ENCODE measurements around the gene RIN3.
"Not testable (repeated sequence)": the region's sequence is repeated elsewhere in the genome, so short reads cannot be mapped to it uniquely, and the experiment has no call there.

The RIN3 gene

DNA sequence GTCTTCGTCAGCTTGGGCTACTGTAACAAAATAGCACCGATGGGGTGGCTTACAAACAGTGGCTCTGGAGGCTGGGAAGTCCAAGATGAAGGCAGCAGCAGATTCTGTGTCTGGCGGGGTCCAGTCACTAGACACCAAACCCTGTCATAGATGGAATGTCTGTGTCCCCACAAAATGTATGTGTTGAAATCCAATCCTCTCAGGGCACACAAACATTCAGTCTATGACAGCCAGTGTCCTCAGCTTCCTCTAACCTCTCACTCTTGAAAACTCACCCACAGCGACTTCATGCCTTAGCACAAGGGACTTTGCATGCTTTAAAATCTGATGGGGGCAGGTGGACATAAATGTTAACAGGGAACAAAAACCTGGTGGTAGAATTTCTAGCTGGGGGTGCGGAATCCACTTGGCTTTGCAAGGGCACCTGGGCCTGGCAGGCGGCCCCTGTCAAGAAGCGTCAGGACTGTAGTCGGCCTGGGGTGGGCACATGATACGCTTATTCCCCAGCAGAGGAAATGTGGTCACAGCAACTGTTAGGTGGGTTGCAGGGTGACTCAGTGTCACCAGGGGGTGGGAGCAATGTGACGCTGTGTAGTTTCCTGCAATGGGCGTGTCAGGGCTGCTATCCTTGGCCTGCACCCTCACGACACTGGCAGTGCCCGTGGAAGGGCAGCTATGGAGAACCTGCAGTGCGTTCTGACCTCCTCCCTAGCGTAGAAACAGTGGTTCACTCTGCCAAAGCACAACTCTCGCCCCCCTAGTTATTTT lies 17.7 kb downstream of the RIN3 start:
- peak; percentile 37 for DNase-seq

DNA sequence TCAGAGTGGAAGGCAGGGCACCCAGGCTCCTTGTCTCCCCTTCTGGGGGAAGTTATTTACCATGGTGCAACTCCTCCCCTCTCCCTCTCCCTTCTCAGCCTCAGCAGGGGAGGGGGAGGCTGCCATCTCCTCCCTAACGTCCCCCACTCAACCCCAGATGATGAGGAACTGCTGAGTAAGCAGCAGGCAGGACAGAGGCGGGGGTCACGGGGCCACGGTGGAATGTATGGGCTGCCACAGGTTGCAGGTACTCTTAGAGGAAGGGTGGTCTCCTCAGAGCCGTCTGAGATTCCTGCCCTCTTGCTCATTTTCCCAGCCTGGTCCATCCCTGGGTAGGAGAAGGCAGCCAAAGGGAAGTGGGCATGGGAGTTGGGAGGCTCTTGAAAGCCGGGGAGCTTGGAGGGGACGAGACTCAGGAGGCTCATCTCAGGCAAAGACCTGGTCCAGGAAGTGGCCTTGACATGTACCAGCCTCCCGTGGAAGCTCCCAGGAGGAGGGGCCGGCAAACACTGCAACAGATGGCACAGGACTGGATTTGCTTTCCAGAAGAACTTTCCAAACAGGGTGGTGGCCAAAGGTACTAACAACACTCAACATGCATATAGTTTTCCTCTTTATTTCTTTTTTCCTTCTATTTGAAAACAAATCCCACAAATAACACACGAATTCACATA lies 19.0 kb downstream of the RIN3 start:
- no peak for DNase-seq

DNA sequence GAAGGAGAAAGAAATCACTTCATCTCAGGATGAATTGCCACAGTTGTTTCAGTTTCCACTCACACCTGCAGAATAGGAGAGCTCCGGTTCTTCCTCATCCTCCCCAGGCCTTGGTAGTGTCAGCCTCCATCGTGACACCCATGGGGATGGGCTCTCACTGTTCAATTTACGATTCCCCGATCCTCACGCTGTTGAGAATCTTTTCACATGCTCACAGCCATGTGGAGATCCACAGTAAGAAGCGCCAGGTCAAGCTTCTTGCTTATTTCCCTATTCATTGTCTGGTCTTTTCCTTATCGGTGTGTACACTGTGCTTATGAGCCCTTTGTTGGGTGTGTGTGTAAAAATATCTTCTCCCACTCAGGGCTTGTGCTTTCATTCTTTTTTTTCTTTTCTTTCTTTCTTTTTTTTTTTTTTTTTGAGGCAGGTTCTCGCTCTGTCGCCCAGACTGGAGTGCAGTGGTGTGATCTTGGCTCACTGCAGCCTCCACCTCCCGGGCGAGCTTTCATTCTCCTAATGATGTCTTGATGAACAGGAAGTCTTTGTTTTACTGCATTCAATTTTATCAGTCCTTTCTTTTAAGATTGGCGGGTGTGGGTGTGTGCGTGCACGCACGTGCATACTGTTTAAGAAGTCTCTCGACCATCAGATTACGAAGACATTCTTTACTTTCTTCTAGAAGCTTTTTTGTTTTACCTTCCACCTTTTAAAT lies 21.5 kb downstream of the RIN3 start:
- DNase-seq: no peak

DNA sequence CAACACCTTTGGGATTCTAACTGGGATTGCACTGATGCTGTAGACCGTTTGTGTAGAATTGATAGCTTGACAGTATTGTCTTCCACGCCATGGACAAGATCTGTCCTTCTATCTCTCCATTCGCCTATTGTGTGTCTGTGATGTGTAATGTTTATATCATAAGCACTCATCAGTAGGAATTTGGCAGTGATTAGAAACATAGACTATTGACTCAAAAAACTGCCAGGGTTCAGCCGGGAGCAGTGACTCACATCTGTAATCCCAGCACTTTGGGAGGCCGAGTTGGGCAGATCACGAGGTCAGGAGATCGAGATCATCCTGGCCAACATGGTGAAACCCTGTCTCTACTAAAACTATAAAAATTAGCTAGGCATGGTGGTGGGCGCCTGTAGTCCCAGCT lies 22.6 kb downstream of the RIN3 start:
- DNase-seq: not testable (repeated sequence)

DNA sequence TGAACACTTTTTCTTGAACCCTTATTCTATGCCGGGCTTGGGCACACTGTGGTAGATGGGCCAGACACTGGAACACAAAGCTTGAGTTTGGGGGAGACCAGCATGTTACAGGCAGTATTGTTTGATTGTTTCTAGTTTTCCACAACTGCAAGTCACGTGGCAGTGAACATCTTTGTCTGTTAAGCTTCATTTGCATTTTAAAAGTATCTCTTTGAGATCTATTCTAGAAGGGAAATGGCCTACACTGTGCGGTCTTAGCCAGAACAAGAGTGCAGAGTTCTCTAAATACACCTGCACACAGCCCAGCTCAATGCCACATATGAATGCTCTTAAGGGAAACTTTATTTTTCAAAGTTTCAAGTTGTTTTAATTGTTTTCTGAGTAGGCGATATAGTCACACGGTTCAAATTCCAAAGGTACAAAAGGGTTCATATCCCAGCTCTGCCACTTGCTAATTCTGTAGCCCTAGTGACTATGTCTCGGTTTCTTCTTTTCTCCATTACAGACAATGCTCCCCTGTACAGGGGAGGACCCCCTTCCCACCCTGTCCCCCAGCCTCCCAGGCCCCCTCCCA lies 24.9 kb downstream of the RIN3 start:
- DNase-seq: no peak

DNA sequence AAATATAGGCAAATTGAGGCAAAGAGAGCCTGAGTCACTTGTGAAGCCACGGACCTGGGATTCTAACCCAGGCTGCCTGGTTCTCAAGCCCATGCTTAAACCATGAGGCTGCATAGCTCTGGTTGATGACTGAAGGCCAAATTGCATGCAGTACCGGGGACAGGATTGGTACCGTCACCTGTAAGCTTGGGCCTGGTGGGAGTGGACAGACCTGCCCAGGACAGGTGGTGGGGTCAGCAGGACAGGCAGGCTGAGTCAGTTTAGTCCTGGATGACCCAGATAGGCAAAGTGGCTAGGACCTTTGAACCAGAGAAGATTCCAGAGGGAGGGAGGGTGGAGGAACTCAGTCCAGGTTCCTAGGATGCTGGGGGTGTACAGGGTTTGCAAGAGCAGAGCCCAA lies 25.8 kb downstream of the RIN3 start:
- DNase-seq: no peak

DNA sequence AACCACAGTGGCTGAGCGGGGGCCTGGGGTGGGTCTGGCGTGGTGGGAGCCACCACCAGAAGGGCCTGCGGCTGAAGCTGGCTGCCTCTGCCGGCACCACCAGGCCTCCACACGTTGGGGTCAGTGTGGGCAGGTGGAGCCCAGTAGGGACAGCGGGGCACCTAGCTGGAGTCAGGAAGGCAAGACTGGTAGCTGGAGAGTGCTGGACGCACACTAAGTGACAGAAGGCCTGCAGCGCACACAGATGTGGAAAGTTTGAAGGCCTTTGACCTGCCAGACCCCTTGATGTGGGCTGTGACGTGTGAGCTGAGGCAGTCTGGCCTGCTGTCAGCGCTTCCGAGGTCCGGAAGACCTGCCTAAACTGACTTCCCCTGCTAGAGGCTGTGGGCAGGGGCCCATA lies 26.3 kb downstream of the RIN3 start:
- DNase-seq: no peak

DNA sequence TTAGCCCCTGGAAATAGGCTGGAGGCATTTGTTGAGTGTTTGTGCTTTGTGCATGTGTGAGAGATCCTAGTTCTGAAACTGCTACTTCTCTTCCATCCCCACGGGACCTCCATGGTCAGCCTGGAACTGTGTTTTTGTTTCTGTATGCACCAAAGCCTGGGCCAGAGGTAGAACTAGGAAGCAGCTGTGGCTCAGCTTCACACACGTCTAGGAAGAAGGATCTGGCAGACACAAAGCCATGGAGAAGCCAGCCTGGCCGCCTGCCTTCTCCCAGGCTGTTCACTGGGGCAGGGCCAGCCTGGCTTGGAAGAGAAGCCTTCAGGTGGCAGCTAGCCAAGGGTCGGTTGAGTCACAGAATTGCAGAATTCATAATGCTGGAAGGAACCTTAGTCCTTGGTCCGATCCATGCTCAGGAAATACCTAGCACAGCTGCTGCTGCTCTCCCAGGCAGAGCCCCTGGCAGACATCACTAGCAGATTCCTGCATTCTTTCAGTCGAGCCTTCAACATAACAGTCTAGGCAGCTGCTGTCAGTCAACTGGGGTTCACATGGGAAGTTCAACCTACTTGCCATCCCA lies 27.0 kb downstream of the RIN3 start:
- no peak for DNase-seq

DNA sequence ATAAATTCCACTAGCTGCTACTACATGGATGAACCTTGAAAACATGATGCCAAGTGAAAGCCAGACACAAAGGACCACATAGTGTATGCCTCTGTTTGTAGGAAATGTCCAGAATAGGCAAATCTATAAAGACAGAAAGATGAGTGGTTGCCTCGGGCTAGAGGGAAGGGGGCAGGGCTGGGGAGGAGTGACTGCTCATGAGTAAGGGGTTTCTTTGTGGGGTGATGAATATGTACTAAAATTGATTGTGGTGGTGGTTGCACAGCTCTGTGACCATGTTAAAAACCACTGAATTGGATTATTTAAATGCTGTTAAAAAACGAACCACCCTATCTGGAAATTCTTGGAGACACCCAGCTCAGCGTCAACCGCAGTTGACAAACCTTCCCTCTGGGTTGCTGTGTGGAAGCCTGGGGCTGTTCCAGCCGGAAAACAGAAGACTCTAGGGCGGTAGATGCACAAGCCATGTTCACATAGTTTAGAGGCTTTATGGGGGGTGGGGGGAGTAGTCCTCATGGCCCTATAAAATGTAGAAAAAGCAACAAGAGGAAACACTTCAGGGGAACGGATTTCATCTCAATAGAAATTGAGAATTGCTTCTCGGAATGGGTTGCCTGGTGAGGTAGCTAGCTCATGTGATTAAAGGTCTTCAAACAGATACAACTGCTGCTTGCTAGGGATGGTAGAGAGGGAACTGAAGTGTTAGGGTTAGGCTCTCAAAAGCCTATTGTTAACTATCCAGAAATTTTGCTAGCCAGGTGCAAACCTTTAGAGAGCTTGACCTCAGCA lies 29.4 kb downstream of the RIN3 start:
- no peak for DNase-seq

DNA sequence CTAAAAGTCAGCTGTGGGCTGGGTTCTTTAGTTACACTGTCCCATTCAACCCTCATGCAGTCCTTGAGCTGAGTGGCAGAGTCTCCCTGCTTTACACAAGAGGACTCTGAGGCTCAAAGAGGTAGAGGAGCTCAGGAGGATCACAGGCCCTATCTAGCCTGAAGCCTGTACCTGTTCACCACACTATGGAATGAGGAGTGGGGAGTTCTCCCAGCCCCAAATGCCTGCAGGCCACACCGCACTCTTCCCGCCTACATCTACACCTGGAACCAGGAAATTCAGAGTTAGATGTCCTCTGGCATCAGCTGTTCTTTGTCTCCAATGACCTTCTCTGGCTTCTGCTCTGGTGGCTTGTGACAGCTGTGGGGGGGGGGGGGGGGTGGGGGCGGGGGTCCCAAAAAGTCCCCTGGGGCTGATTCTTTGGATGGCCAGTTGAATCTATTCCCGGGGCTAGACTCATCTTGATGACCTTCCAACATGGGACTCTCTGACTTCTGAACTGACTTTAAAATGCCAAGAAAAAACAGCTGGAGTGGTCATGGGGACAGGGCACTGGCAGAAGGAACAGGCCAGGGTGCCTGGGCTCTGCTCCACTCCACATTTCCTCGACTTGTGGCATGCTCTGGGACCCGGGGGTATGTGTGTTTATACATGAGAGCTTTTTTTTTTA lies 30.6 kb downstream of the RIN3 start:
- DNase-seq: no peak

DNA sequence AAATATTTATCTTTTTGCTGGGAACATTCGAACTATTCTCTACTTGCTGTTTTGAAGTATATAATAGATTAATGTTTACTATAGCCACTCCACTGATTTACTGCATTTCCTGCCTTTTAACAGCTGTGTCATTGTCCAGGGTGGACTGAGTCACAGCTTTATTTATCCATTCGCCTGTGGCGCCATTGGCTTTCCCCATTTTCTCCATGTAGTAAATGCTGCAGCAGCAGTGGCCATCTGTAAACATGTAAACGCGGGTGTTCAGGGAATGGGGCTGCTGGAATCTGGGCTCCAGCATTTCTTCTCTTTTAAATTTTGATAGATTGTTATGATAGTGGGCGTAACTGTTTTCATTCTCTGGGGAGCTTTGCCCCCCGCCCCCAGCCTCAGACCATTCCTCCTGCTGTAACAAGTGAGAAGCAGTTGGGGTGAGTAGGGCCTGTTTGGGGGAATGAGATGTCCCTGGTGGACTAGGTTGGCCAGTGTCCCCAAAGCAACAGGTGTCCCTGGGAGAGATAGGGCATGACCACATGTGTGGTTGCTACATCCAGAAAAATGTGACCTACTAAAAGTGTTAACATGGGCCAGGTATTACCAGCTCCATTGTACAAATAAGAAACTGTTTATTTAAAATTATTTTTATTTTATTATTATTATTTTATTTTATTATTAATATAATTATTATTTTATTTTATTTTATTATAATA lies 32.9 kb downstream of the RIN3 start:
- no peak for DNase-seq

DNA sequence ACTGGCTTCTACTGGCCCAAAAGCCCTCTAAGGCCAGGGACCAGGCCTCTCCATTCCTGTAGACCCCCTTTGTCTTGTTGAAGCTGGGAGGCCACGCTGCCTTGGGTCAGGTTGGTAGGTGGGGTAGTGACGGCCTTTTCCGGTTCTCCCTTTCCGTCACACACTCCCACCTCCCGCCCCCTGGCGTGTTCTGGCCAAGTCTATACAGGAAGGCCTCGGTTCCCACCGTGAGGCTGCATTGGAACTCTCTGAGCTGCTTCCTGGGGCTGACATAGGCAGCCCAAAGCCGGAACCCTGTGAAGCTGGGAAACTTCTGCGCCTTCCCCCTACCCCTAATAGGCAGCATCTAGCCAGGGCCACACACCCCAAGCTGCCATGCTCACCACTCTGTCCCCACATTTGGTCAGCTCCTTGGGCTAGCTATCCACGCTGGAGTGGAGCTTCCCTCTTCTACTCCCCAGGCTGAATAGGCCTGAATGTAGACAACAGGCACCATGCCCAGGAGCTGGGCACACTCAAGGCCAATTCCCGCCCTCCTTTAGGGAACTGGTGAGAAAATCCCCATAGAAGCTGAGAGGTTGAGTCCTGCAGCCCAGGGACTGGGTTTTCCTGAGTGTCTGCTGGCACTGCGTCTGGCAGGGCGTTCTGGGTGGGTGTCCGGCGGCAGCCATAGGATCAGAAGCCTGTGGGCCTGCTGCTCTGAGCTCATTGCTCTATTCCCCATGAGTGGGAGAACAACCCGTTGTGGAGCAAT lies 35.7 kb downstream of the RIN3 start:
- no peak for DNase-seq

DNA sequence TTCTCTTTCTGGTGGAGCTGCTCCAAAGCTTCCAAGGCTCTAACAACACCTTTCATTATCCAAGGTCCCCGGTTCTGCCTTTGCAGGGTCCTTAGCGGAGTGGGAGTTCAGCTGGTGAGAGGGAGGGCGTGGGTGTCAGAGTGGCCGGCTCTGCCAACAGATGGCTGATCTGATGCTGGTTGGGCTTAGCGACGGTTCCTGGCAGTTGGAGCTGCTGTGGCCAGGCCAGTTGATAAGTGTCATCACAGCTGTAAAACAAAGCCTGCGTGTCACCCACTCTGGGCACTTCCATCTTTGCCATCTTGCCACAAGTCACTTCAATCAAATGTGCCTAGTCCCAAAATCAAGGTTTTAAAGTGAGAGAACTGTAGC lies 36.3 kb downstream of the RIN3 start:
- peak; percentile 35 for DNase-seq

DNA sequence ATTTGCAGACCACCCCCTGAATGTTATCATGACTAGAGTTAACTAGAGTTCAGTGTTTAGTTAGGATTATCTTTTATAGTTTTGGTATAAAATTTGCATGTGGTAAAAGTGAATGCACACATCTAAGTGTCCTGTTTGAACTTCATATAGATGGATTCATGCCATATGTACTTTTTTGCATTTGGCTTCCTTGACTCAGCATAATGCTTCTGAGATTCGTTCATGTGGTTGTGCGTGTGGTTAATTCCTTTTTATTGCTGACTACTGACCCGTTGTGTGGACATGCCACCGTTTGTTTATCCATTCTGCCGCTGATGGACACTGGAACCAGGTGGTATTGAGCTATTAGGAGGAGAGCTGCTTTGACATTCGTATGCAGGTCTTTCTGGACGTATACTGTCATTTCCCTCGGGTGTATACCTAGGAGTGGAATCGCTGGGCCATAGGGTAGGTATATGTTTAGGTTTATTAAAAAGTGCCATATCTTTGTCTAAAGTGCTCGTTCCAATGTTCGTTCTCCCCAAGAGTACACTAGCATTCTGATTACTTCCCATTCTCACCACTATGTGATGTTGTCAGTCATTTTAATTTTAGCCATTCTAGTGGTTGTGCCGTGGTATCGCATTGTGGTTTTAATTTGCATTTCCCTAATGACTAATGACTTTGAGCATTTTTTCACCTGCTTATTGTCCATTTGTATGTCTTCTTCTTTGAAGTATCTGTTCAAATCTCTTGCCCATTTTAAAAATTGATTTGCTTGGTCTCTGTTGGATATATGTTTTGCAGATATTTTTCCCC lies 37.7 kb downstream of the RIN3 start:
- DNase-seq: no peak

DNA sequence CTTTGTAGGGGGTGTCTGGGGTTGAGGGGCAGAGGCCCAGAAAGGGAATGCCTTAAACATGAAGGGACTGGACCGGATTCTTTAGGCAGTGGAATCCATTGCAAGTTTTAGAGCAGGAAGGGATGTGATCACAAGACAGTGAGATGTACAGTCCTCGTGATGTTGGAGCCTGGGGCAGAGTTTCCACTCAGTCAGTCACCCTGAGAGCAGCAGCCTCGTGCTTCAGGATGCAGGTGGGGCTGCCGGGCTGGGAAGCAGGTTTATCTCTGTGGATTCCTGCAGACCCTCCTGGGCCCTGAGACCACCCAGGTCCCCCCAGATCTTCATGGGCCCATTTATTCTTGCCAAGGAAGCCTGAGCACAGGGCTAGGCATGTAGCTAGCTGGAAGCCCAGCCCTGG lies 38.5 kb downstream of the RIN3 start:
- DNase-seq: no peak

DNA sequence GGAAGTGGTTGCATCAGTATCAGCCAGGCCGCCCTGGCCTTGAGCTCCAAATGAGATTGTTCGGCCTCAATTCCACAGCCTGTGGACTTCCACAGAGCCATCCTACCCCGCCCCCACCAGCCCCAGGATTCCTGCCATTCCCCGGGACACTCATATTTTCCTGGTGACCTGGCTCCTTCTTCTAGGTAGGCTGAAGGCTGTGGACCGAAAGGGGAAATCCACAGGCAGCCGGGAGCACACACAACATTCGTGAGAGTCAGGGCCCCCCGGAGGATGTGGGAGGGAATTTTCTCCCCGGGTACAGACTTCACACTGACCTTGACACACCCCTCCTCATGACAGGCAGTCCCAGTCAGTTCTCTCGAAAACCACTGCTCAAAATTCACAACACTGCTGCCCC lies 39.9 kb downstream of the RIN3 start:
- DNase-seq: no peak

DNA sequence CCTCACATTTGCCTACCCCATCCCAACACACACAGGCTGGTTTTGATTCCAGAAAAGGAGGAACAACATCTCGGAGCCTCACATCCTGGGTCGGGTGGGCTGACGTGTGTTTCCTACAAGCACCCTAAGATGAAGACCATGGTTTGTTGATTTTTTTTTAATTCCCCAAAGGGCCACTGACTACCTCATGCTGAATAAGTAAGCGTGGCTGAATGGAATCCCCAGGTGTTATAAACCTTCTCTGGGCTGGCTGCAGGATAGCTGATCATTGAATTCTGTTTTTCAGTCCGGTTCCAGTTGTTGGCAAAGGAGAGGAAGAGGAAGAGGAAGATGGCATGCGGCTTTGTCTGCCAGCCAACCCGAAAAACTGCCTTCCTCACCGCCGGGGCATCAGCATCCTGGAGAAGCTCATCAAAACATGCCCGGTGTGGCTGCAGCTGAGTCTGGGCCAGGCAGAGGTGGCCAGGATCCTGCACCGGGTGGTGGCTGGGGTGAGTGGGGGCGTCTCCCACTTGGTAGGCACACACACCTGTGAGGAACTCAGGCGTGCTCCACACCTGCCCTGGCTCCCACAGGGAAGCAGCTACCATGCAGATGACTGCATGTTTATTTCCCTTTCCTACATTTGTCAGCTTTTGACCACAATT lies 42.0 kb downstream of the RIN3 start:
- DNase-seq: no peak

DNA sequence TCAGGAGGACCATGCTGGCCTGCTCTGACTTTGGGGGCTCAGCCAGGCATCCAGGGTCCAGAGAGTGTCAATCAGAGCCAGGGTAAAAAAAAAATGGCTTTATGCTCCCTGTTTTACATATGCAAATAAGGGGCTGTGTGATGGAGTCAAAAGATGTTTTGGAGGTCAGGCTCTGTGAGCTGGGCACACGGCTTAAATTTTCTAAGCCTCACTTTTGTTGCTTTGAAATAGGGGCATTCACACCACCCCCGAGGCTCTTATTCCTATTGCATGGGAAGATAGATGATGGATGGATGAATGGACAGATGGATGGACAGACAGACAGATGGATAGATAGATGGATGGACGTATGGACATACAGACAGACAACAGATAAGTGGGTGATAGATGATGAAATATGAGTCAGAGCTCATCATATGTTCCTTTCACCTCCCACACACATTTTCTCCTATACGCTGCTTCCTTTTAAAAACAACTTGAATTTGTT lies 42.7 kb downstream of the RIN3 start:
- DNase-seq: no peak
